Measurements from ENCODE around the gene CYP27B1. TPM values are rescaled to one million over a fixed set of nuclear protein-coding genes. Genes with fewer than 3 reads are reported as not detected.

Gene CYP27B1
- total RNA-seq, 1 experiment from 2014 or later: 11.6 TPM

DNA sequence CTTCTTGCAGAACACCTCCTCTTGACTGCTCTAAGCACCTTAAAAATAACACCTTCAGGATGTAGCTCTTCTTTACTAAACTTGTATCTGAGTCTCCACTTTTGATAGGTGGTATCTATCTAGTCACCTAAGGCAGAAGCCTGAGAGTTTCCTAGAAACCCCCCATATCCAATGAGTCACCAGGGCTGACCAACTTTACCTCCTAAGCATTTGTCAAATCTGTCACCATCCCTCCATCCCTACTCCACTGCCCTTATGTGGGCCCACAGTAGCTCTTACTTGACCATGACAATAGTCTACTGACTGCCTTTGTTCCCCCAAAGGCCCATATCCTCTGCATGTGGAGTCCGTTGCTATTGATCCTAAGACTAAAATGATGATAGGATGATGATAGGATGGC, 35.7 kb upstream of the CYP27B1 start:
- no peaks in the 10 kb centered on the region for H4K20me1 ChIP-seq (ENCODE audit: insufficient read depth)
- H3K9ac ChIP-seq (ENCODE audit: low read length): no peak overlapping the region
- intact Hi-C loops (cut with micrococcal nuclease): loop anchor here (1.0 kb wide), 1 partner anchor 103 kb away; no protein-coding TSS in a partner anchor
- peaks cover 0 to 4% of the 10 kb centered on the region in 2 experiments; a peak in 2 of 4 replicates for H3K36me3 ChIP-seq (ENCODE audit: control insufficient read depth in 1 of 2, insufficient read depth in 2 of 2, low read length in 2 of 2)
- ATAC-seq: no peak
- no peak overlapping the region for H3K4me3 ChIP-seq (replicated peaks in 1 of 2; ENCODE audit: low read depth in 1 of 2, low read length in 2 of 2)
- ChIA-PET CTCF (interaction anchor here (0.6 to 1.8 kb wide), 9 partner anchors 8 to 219 kb away, joined by 3 to 7 read pairs (median 4); partner anchors contain the start of genes AVIL and TSFM), POLR2A (no interaction called here), RAD21 (ENCODE audit: low non-redundant PET in 1 of 2, low total read pairs in 2 of 2, uncharacterized antibody in 2 of 2, unreplicated experiment in 2 of 2) (no interaction called here)
- no peaks in the 10 kb centered on the region for H3K79me2 ChIP-seq (ENCODE audit: insufficient read depth, low read length)
- no peak overlapping the region for H3K27ac ChIP-seq (ENCODE audit: low read depth, low read length)
- no peaks in the 10 kb centered on the region for H3K27me3 ChIP-seq (ENCODE audit: insufficient read depth, low read length)
- peaks cover 0 to 3% of the 10 kb centered on the region in 2 experiments; a peak in 1 of 4 replicates for H3K4me1 ChIP-seq (ENCODE audit: control insufficient read depth in 1 of 2, insufficient read depth in 2 of 2, low read length in 2 of 2)
- BruUV-seq (replicated peaks): no TSS peak
- no peaks in the 10 kb centered on the region for H3K9me2 ChIP-seq (ENCODE audit: insufficient read depth)
- no peak overlapping the region for H3K4me2 ChIP-seq (ENCODE audit: low read length)
- no peak overlapping the region for H2AFZ ChIP-seq (ENCODE audit: low read depth, low read length, poor library complexity, severe bottlenecking)
- DNase-seq (ENCODE audit: low read depth, low spot score): no peak
- no peaks in the 10 kb centered on the region for H3K9me3 ChIP-seq (ENCODE audit: control insufficient read depth in 1 of 2, insufficient read depth in 1 of 2, low read depth in 1 of 2, low read length in 2 of 2)
- TF ChIP-seq EZH2 (IDR thresholded peaks at IDR 0.05): no peak
- TF ChIP-seq POLR2AphosphoS5 (IDR thresholded peaks at IDR 0.05; ENCODE audit: low read depth, low read length): no peak
- TF ChIP-seq, protein P1, sequence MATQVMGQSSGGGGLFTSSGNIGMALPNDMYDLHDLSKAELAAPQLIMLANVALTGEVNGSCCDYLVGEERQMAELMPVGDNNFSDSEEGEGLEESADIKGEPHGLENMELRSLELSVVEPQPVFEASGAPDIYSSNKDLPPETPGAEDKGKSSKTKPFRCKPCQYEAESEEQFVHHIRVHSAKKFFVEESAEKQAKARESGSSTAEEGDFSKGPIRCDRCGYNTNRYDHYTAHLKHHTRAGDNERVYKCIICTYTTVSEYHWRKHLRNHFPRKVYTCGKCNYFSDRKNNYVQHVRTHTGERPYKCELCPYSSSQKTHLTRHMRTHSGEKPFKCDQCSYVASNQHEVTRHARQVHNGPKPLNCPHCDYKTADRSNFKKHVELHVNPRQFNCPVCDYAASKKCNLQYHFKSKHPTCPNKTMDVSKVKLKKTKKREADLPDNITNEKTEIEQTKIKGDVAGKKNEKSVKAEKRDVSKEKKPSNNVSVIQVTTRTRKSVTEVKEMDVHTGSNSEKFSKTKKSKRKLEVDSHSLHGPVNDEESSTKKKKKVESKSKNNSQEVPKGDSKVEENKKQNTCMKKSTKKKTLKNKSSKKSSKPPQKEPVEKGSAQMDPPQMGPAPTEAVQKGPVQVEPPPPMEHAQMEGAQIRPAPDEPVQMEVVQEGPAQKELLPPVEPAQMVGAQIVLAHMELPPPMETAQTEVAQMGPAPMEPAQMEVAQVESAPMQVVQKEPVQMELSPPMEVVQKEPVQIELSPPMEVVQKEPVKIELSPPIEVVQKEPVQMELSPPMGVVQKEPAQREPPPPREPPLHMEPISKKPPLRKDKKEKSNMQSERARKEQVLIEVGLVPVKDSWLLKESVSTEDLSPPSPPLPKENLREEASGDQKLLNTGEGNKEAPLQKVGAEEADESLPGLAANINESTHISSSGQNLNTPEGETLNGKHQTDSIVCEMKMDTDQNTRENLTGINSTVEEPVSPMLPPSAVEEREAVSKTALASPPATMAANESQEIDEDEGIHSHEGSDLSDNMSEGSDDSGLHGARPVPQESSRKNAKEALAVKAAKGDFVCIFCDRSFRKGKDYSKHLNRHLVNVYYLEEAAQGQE (IDR thresholded peaks at IDR 0.05; ENCODE audit: low read depth): no peak
- no peak for TF ChIP-seq ZFX (IDR thresholded peaks at IDR 0.05)
- no peak for TF ChIP-seq EGR1 (IDR thresholded peaks at IDR 0.05; ENCODE audit: low read depth)
- TF ChIP-seq EZH2phosphoT487 (IDR thresholded peaks at IDR 0.05; ENCODE audit: borderline replicate concordance): no peak
- TF ChIP-seq CEBPB (IDR thresholded peaks at IDR 0.05; ENCODE audit: low read depth): no peak
- no peak for TF ChIP-seq ZNF274 (IDR thresholded peaks at IDR 0.05; ENCODE audit: low read depth, low read length)
- TF ChIP-seq, protein P2, sequence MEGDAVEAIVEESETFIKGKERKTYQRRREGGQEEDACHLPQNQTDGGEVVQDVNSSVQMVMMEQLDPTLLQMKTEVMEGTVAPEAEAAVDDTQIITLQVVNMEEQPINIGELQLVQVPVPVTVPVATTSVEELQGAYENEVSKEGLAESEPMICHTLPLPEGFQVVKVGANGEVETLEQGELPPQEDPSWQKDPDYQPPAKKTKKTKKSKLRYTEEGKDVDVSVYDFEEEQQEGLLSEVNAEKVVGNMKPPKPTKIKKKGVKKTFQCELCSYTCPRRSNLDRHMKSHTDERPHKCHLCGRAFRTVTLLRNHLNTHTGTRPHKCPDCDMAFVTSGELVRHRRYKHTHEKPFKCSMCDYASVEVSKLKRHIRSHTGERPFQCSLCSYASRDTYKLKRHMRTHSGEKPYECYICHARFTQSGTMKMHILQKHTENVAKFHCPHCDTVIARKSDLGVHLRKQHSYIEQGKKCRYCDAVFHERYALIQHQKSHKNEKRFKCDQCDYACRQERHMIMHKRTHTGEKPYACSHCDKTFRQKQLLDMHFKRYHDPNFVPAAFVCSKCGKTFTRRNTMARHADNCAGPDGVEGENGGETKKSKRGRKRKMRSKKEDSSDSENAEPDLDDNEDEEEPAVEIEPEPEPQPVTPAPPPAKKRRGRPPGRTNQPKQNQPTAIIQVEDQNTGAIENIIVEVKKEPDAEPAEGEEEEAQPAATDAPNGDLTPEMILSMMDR (IDR thresholded peaks at IDR 0.05 in 2 of 3, conservative IDR thresholded peaks at IDR 0.05 in 1 of 3; ENCODE audit: borderline replicate concordance in 1 of 3, insufficient read depth in 1 of 3, low read depth in 2 of 3, low read length in 2 of 3): no peak
- no peak for TF ChIP-seq RAD21 (IDR thresholded peaks at IDR 0.05; ENCODE audit: low read depth)
- no peak for TF ChIP-seq FOSL1 (IDR thresholded peaks at IDR 0.05; ENCODE audit: low read depth)

All from HCT116 (cell line).